ENCODE results near the gene SFR1. TPM values are rescaled to one million over a fixed set of nuclear protein-coding genes. Genes with fewer than 3 reads are reported as not detected.

SFR1 gene
- total RNA-seq, 1 donor from 2014 or later, result 7.2 TPM

- intact Hi-C loops (cut with DNase I), result no loop called here
- no peak for DNase-seq (ENCODE audit: low spot score)
Observed at GRCh38 chr10:104101902-104102301, 20.1 kb upstream of the SFR1 start.

- intact Hi-C loops (cut with DNase I), result no loop called here
- no peak for DNase-seq (ENCODE audit: low spot score)
Observed at GRCh38 chr10:104103956-104104355, 18.0 kb upstream of the SFR1 start.

GRCh38 chr10:104104418-104104817 lies 17.6 kb upstream of the SFR1 start:
- intact Hi-C loops (cut with DNase I), result no loop called here
- no peak for DNase-seq (ENCODE audit: low spot score)

GRCh38 chr10:104104926-104105325 lies 17.0 kb upstream of the SFR1 start:
- intact Hi-C loops (cut with DNase I), result no loop called here
- no peak for DNase-seq (ENCODE audit: low spot score)

GRCh38 chr10:104109908-104110662 lies 11.9 kb upstream of the SFR1 start:
- intact Hi-C loops (cut with DNase I), result no loop called here
- DNase-seq (ENCODE audit: low spot score), result no peak

GRCh38 chr10:104113376-104113956 lies 8.5 kb upstream of the SFR1 start:
- no peak for DNase-seq (ENCODE audit: low spot score)
- intact Hi-C loops (cut with DNase I), result no loop called here

GRCh38 chr10:104117839-104118323 lies 4.1 kb upstream of the SFR1 start:
- no peak for DNase-seq (ENCODE audit: low spot score)
- intact Hi-C loops (cut with DNase I), result loop anchor here (5.0 kb wide), 1 partner anchor 41 kb away; no protein-coding TSS in a partner anchor

GRCh38 chr10:104119996-104120395 lies 2.0 kb upstream of the SFR1 start:
- intact Hi-C loops (cut with DNase I), result loop anchor here (2.0 to 10.0 kb wide), 6 partner anchors 43 to 235 kb away; partner anchors contain the start of genes CFAP58, GSTO2 and STN1
- DNase-seq (ENCODE audit: low spot score), result no peak

- DNase-seq (ENCODE audit: low spot score), result no peak
- intact Hi-C loops (cut with DNase I), result loop anchor here (2.0 to 10.0 kb wide), 5 partner anchors 88 to 234 kb away; partner anchors contain the start of genes CFAP58, GSTO2 and STN1
Observed at GRCh38 chr10:104120512-104120902, 1.5 kb upstream of the SFR1 start.

- intact Hi-C loops (cut with DNase I), result loop anchor here (1.0 to 10.0 kb wide), 7 partner anchors 89 to 234 kb away; partner anchors contain the start of genes CFAP58, GSTO2, SLK and STN1
- peak; percentile 92 for DNase-seq (ENCODE audit: low spot score)
Observed at GRCh38 chr10:104120903-104121484, 977 bp upstream of the SFR1 start.

GRCh38 chr10:104122225-104123107 lies 495 bp downstream of the SFR1 start:
- DNase-seq (ENCODE audit: low spot score), result no peak
- intact Hi-C loops (cut with DNase I), result loop anchor here (5.0 to 10.0 kb wide), 4 partner anchors 90 to 232 kb away; partner anchors contain the start of genes CFAP58 and GSTO2

- no peak for DNase-seq (ENCODE audit: low spot score)
Observed at GRCh38 chr10:104123397-104123796, 1.4 kb downstream of the SFR1 start.

GRCh38 chr10:104127411-104127810 lies 5.4 kb downstream of the SFR1 start:
- DNase-seq (ENCODE audit: low spot score), result no peak
- intact Hi-C loops (cut with DNase I), result loop anchor here (10.0 kb wide), 2 partner anchors 137 to 227 kb away; partner anchors contain the start of genes CFAP58 and GSTO2

More at GRCh38 chr10:104123397-104123796, 1.4 kb downstream of the SFR1 start:
- intact Hi-C loops (cut with DNase I), result loop anchor here (5.0 to 10.0 kb wide), 4 partner anchors 91 to 231 kb away; partner anchors contain the start of genes CFAP58 and GSTO2

GRCh38 chr10:104128214-104128613 lies 6.2 kb downstream of the SFR1 start:
- DNase-seq (ENCODE audit: low spot score), result no peak
- intact Hi-C loops (cut with DNase I), result loop anchor here (10.0 kb wide), 2 partner anchors 137 to 227 kb away; partner anchors contain the start of genes CFAP58 and GSTO2

- intact Hi-C loops (cut with DNase I), result no loop called here
- no peak for DNase-seq (ENCODE audit: low spot score)
Observed at GRCh38 chr10:104130041-104130440, 8.1 kb downstream of the SFR1 start.

- no peak for DNase-seq (ENCODE audit: low spot score)
- intact Hi-C loops (cut with DNase I), result no loop called here
Observed at GRCh38 chr10:104138131-104138530, 16.2 kb downstream of the SFR1 start.

GRCh38 chr10:104139221-104139620 lies 17.2 kb downstream of the SFR1 start:
- intact Hi-C loops (cut with DNase I), result no loop called here
- DNase-seq (ENCODE audit: low spot score), result no peak

- no peak for DNase-seq (ENCODE audit: low spot score)
- intact Hi-C loops (cut with DNase I), result no loop called here
Observed at GRCh38 chr10:104142081-104142480, 20.1 kb downstream of the SFR1 start.

GRCh38 chr10:104143829-104144228 lies 21.9 kb downstream of the SFR1 start:
- intact Hi-C loops (cut with DNase I), result no loop called here
- DNase-seq (ENCODE audit: low spot score), result no peak

Data from cardiac septum (tissue), 1 donor.